ENCODE results near the gene SIVA1. TPM values are rescaled to one million over a fixed set of nuclear protein-coding genes. Genes with fewer than 3 reads are reported as not detected.

The SIVA1 gene
- total RNA-seq, 1 donor from 2014 or later: 47.0 TPM

DNA sequence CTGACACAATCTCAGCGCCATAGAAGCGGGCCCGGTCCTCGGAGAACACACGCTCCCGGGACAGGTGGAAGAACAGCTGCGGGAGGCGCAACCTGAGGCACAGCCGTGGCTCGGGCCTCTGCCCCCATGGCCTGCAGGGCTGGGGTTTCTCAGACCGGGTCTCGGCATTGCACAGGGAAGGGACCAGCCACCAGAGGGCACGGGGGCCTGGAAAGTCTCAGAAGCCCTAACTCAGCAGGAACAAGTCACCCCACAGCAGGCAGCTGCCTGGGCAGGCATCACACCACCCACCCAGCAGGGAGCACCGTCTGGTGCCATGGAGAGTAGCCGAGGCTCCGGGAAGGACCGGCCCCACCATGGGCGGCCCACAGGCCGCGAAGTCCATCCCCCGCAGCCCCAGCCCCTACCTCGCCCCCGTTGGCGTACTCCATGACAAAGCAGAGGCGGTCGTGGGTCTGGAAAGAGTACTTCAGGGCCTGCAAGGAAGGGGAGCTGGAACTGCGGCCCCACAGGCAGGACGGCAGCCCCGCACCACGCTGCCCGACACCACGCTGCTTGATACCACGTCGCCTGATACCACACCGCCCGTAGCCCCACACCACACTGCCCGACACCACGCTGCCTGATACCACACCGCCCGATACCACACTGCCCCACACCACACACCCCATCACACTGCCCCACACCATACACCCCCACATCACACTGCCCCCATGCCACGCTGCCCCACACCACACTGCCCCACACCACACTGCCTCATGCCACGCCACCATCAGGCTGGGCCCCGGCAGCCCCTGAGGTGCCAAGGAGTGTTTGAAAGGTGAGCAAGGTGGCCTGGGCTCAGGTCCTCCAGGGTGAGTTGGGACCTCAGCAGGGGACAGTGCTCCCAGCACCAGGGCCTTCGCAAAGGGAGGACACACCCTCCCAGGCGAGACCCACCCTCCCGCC is 20.8 kb downstream of the SIVA1 start:
- Mint-ChIP-seq H3K4me1 (ENCODE audit: low read depth) (peaks cover 10% of the 10 kb centered on the region), H3K36me3 (ENCODE audit: low read depth) (peaks cover 16% of the 10 kb centered on the region), H3K27ac (ENCODE audit: unreplicated experiment) (no peak overlapping the region), H3K27me3 (ENCODE audit: low read depth) (no peaks in the 10 kb centered on the region), H3K4me3 (ENCODE audit: unreplicated experiment) (no peak overlapping the region), H3K9me3 (ENCODE audit: low read depth) (peaks cover 4% of the 10 kb centered on the region)
- TF ChIP-seq, protein P1, sequence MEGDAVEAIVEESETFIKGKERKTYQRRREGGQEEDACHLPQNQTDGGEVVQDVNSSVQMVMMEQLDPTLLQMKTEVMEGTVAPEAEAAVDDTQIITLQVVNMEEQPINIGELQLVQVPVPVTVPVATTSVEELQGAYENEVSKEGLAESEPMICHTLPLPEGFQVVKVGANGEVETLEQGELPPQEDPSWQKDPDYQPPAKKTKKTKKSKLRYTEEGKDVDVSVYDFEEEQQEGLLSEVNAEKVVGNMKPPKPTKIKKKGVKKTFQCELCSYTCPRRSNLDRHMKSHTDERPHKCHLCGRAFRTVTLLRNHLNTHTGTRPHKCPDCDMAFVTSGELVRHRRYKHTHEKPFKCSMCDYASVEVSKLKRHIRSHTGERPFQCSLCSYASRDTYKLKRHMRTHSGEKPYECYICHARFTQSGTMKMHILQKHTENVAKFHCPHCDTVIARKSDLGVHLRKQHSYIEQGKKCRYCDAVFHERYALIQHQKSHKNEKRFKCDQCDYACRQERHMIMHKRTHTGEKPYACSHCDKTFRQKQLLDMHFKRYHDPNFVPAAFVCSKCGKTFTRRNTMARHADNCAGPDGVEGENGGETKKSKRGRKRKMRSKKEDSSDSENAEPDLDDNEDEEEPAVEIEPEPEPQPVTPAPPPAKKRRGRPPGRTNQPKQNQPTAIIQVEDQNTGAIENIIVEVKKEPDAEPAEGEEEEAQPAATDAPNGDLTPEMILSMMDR (IDR thresholded peaks at IDR 0.05): peak; percentile 8
- DNase-seq (ENCODE audit: low spot score): no peak

DNA sequence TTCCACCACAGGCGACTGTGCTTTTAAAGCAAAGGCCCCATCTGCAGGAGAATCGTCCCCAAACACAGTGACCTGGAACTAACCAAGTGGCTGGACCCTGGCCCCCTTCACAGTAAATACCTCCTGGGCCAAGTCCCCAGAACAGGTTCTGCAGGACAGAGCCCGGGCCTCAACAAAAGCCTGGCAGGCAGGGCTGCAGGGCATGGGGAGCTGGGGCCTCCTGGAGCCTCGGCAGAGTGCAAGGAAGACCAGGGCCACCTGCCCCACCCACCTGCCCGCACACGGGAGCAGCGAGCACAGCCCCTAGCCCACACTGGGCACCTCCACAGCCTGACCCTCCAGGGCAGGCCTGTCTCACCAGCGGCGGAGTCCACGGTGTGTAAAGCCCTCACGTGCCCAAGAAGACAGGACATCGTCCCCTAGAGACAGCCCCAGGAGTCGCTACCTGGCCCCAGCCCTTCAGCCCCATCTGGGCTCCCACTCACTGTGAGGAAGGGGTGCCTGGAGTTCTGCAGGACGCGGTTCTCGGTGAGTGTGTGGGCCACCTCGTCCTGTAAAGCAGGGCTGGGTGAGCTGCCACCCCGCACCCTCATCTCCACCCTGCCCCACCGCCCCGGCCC is 21.6 kb downstream of the SIVA1 start:
- DNase-seq (ENCODE audit: low spot score): no peak
- no peak overlapping the region for H3K4me3 Mint-ChIP-seq (ENCODE audit: unreplicated experiment)
- H3K27me3 Mint-ChIP-seq (ENCODE audit: low read depth): no peaks in the 10 kb centered on the region
- peaks cover 3% of the 10 kb centered on the region for H3K4me1 Mint-ChIP-seq (ENCODE audit: low read depth)
- H3K9me3 Mint-ChIP-seq (ENCODE audit: low read depth): peaks cover 4% of the 10 kb centered on the region
- TF ChIP-seq, protein P1 (IDR thresholded peaks at IDR 0.05): no peak
- H3K27ac Mint-ChIP-seq (ENCODE audit: unreplicated experiment): no peak overlapping the region
- peaks cover 16% of the 10 kb centered on the region for H3K36me3 Mint-ChIP-seq (ENCODE audit: low read depth)

GRCh38 chr14:104775073-104775489 is 22.1 kb downstream of the SIVA1 start:
- Mint-ChIP-seq H3K36me3 (ENCODE audit: low read depth) (peaks cover 16% of the 10 kb centered on the region), H3K27ac (ENCODE audit: unreplicated experiment) (no peak overlapping the region), H3K4me3 (ENCODE audit: unreplicated experiment) (no peak overlapping the region), H3K4me1 (ENCODE audit: low read depth) (no peaks in the 10 kb centered on the region), H3K9me3 (ENCODE audit: low read depth) (peaks cover 4% of the 10 kb centered on the region), H3K27me3 (ENCODE audit: low read depth) (no peaks in the 10 kb centered on the region)
- TF ChIP-seq, protein P1 (IDR thresholded peaks at IDR 0.05): no peak
- DNase-seq (ENCODE audit: low spot score): no peak

DNA sequence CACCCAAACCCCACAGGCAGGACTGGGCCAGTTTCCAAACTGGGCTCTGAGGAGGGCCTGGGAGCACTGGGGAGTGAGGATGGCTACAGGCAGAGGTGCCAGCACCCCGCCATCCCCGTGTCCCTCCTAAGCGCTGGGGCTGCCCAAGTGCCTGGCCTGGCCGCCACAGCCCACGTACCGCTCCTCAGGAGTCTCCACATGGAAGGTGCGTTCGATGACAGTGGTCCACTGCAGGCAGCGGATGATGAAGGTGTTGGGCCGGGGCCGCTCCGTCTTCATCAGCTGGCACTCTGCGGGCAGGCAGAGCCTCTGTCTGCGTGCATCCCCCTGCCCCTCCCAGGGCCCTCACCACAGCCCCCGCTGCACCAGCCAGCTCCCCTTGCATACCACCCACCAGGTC is 23.5 kb downstream of the SIVA1 start:
- Mint-ChIP-seq H3K4me3 (ENCODE audit: unreplicated experiment) (no peak overlapping the region), H3K27ac (ENCODE audit: unreplicated experiment) (no peak overlapping the region)
- no peak for DNase-seq (ENCODE audit: low spot score)

More for the DNA sequence above, 23.5 kb downstream of the SIVA1 start:
- H3K27me3 Mint-ChIP-seq (ENCODE audit: low read depth): no peaks in the 10 kb centered on the region
- no peaks in the 10 kb centered on the region for H3K9me3 Mint-ChIP-seq (ENCODE audit: low read depth)
- TF ChIP-seq, protein P1 (IDR thresholded peaks at IDR 0.05): no peak
- peaks cover 9% of the 10 kb centered on the region for H3K36me3 Mint-ChIP-seq (ENCODE audit: low read depth)
- H3K4me1 Mint-ChIP-seq (ENCODE audit: low read depth): no peaks in the 10 kb centered on the region
